Measurements from ENCODE around the gene LRMDA. TPM values are rescaled to one million over a fixed set of nuclear protein-coding genes. Genes with fewer than 3 reads are reported as not detected.

Gene LRMDA
- total and polyA plus RNA-seq, 2 of the 13 experiments (the other 11 are each of a cell fraction or from before 2014, with no cell fraction given): 13.4 to 22.0 TPM

DNA sequence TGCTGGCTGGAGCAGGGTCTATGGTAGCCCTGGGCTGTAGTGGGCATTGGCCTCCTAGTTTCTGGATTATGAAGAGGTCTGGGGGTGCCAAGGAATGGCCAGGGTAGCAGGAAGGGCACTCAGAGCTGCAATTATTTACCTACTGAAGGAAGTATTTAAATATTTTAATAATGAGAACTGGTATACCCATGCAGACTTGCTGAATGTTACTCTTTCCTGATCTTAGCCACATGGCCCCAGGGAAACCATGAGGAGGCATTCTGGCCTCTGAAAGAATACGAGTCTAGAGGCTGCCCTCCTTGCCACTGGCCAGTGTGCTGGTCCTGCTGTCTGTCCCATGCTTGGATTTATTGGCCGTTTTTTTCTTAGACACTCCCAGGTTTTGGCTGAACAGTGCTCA is 599.7 kb downstream of the LRMDA start (continued):
- TF ChIP-seq AGO2 (optimal IDR thresholded peaks at IDR 0.05; ENCODE audit: low read depth, low read length) (peak; percentile 41), RBFOX2 (IDR thresholded peaks at IDR 0.05; ENCODE audit: low read depth, low read length) (peak; percentile 76), MBD4 (IDR thresholded peaks at IDR 0.05; ENCODE audit: borderline replicate concordance, low read length) (0 out of 2 replicates have a peak, but pooled peaks have one; percentile 59), POLR2G (IDR thresholded peaks at IDR 0.05; ENCODE audit: low read depth, low read length) (peak; percentile 23; the same call in 1 of the 2 replicates), PHF8 (CRISPR knock-in tag; IDR thresholded peaks at IDR 0.05) (0 out of 2 replicates have a peak, but pooled peaks have one; percentile 13), SOX6 (IDR thresholded peaks at IDR 0.05) (no peak), SOX6 (CRISPR knock-in tag; IDR thresholded peaks at IDR 0.05) (no peak), ZMYM3 (CRISPR knock-in tag; IDR thresholded peaks at IDR 0.05) (no peak), ZSCAN25 (CRISPR knock-in tag; IDR thresholded peaks at IDR 0.05) (no peak), MIXL1 (CRISPR knock-in tag; IDR thresholded peaks at IDR 0.05) (no peak), ZFP1 (CRISPR knock-in tag; IDR thresholded peaks at IDR 0.05) (no peak), EZH2 (conservative IDR thresholded peaks at IDR 0.05; ENCODE audit: low read depth, low read length) (no peak), HDAC6 (IDR thresholded peaks at IDR 0.05; ENCODE audit: low read depth, low read length) (no peak), HNF4A (CRISPR knock-in tag; IDR thresholded peaks at IDR 0.05) (no peak), SMAD1 (CRISPR knock-in tag; IDR thresholded peaks at IDR 0.05; ENCODE audit: borderline replicate concordance, low read depth) (no peak), ZNF775 (CRISPR knock-in tag; IDR thresholded peaks at IDR 0.05; ENCODE audit: borderline replicate concordance) (no peak)
- TF ChIP-seq, protein P1, sequence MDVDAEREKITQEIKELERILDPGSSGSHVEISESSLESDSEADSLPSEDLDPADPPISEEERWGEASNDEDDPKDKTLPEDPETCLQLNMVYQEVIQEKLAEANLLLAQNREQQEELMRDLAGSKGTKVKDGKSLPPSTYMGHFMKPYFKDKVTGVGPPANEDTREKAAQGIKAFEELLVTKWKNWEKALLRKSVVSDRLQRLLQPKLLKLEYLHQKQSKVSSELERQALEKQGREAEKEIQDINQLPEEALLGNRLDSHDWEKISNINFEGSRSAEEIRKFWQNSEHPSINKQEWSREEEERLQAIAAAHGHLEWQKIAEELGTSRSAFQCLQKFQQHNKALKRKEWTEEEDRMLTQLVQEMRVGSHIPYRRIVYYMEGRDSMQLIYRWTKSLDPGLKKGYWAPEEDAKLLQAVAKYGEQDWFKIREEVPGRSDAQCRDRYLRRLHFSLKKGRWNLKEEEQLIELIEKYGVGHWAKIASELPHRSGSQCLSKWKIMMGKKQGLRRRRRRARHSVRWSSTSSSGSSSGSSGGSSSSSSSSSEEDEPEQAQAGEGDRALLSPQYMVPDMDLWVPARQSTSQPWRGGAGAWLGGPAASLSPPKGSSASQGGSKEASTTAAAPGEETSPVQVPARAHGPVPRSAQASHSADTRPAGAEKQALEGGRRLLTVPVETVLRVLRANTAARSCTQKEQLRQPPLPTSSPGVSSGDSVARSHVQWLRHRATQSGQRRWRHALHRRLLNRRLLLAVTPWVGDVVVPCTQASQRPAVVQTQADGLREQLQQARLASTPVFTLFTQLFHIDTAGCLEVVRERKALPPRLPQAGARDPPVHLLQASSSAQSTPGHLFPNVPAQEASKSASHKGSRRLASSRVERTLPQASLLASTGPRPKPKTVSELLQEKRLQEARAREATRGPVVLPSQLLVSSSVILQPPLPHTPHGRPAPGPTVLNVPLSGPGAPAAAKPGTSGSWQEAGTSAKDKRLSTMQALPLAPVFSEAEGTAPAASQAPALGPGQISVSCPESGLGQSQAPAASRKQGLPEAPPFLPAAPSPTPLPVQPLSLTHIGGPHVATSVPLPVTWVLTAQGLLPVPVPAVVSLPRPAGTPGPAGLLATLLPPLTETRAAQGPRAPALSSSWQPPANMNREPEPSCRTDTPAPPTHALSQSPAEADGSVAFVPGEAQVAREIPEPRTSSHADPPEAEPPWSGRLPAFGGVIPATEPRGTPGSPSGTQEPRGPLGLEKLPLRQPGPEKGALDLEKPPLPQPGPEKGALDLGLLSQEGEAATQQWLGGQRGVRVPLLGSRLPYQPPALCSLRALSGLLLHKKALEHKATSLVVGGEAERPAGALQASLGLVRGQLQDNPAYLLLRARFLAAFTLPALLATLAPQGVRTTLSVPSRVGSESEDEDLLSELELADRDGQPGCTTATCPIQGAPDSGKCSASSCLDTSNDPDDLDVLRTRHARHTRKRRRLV (CRISPR knock-in tag; IDR thresholded peaks at IDR 0.05): no peak
- TF ChIP-seq, protein P2, sequence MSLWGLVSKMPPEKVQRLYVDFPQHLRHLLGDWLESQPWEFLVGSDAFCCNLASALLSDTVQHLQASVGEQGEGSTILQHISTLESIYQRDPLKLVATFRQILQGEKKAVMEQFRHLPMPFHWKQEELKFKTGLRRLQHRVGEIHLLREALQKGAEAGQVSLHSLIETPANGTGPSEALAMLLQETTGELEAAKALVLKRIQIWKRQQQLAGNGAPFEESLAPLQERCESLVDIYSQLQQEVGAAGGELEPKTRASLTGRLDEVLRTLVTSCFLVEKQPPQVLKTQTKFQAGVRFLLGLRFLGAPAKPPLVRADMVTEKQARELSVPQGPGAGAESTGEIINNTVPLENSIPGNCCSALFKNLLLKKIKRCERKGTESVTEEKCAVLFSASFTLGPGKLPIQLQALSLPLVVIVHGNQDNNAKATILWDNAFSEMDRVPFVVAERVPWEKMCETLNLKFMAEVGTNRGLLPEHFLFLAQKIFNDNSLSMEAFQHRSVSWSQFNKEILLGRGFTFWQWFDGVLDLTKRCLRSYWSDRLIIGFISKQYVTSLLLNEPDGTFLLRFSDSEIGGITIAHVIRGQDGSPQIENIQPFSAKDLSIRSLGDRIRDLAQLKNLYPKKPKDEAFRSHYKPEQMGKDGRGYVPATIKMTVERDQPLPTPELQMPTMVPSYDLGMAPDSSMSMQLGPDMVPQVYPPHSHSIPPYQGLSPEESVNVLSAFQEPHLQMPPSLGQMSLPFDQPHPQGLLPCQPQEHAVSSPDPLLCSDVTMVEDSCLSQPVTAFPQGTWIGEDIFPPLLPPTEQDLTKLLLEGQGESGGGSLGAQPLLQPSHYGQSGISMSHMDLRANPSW (CRISPR knock-in tag; IDR thresholded peaks at IDR 0.05; ENCODE audit: borderline replicate concordance): no peak

All from HepG2 (cell line).